CD14-positive monocyte (primary cell): ENCODE measurements around the gene VPS8. TPM values are rescaled to one million over a fixed set of nuclear protein-coding genes. Genes with fewer than 3 reads are reported as not detected.

Experiments
- DNase-seq, 3 donors: peaks; one replicate each; pipeline ENCODE4 v3.0.0-alpha.2; 2011 to 2022
- H2AFZ ChIP-seq: 2 replicates; pipeline ENCODE4 v1.6.0; 2012; ENCODE audit warnings: mild to moderate bottlenecking, low read depth, low read length, inconsistent platforms; ENCODE audit not compliant: insufficient read depth, poor library complexity, severe bottlenecking
- H3K27ac ChIP-seq, 2 donors: 1 replicate in 1 of 2; 2 replicates in 1 of 2; pipeline ENCODE4 v1.5.1; 2012 to 2013; ENCODE audit warnings: low read length in 2 of 2, control low read depth in 1 of 2, inconsistent platforms in 1 of 2, low read depth in 1 of 2, mild to moderate bottlenecking in 1 of 2
- H3K27me3 ChIP-seq, 2 donors: one replicate each; pipeline versions ENCODE4 v1.6.0 to v1.6.1; 2011 to 2013; ENCODE audit warnings: low read length in 2 of 2; ENCODE audit not compliant: control insufficient read depth in 2 of 2, insufficient read depth in 2 of 2
- H3K36me3 ChIP-seq, 2 donors: replicated peaks in 1 of 2; 1 replicate in 1 of 2; 2 replicates in 1 of 2; pipeline versions ENCODE4 v1.5.1 to v1.6.1; 2012 to 2013; ENCODE audit warnings: low read length in 2 of 2, control low read depth in 1 of 2, inconsistent platforms in 1 of 2, mild to moderate bottlenecking in 1 of 2; ENCODE audit not compliant: insufficient read depth in 2 of 2, control insufficient read depth in 1 of 2
- H3K4me1 ChIP-seq, 2 donors: 1 replicate in 1 of 2; 2 replicates in 1 of 2; pipeline versions ENCODE4 v1.5.1 to v1.6.1; 2012 to 2013; ENCODE audit warnings: low read length in 2 of 2, control low read depth in 1 of 2, inconsistent platforms in 1 of 2, mild to moderate bottlenecking in 1 of 2, moderate library complexity in 1 of 2; ENCODE audit not compliant: insufficient read depth in 2 of 2, control insufficient read depth in 1 of 2
- H3K4me2 ChIP-seq: replicated peaks from 2 replicates; pipeline ENCODE3; 2012; ENCODE audit warnings: low read length, moderate library complexity, mild to moderate bottlenecking; ENCODE audit not compliant: poor library complexity, severe bottlenecking; ENCODE audit errors: extremely low read depth
- H3K4me3 ChIP-seq, 3 experiments: fragments of 200-600 bp in 1 of 3; sonication (generic) in 1 of 3; replicated peaks in 1 of 3; 1 replicate in 2 of 3; 2 replicates in 1 of 3; pipeline ENCODE4 v1.5.1; 2011 to 2013; ENCODE audit warnings: low read length in 3 of 3, mild to moderate bottlenecking in 3 of 3, control low read depth in 2 of 3, low read depth in 2 of 3, inconsistent platforms in 1 of 3, moderate library complexity in 1 of 3
- H3K79me2 ChIP-seq: 2 replicates; pipeline ENCODE4 v1.6.0; 2012; ENCODE audit warnings: mild to moderate bottlenecking, control low read depth, inconsistent platforms, low read length, moderate library complexity; ENCODE audit not compliant: insufficient read depth
- H3K9ac ChIP-seq: 2 replicates; pipeline ENCODE4 v1.6.0; 2017; ENCODE audit warnings: low read length, mild to moderate bottlenecking; ENCODE audit not compliant: insufficient read depth, poor library complexity, severe bottlenecking
- H3K9me3 ChIP-seq, 2 donors: replicated peaks in 1 of 2; 1 replicate in 1 of 2; 2 replicates in 1 of 2; pipeline versions ENCODE4 v1.5.1 to v1.6.1; 2012 to 2013; ENCODE audit warnings: low read length in 2 of 2, control low read depth in 1 of 2; ENCODE audit not compliant: control insufficient read depth in 1 of 2, insufficient read depth in 1 of 2
- H4K20me1 ChIP-seq: 2 replicates; pipeline ENCODE4 v1.6.0; 2012; ENCODE audit warnings: mild to moderate bottlenecking, low read length, control low read depth, moderate library complexity; ENCODE audit not compliant: insufficient read depth
- H3K27ac Mint-ChIP-seq, 7 donors: one replicate each; pipeline ENCODE4 v1.8.0; 2020; ENCODE audit warnings: mild to moderate bottlenecking in 7 of 7, mixed read lengths in 7 of 7, moderate library complexity in 6 of 7, inconsistent platforms in 2 of 7
- H3K27me3 Mint-ChIP-seq, 3 donors: one replicate each; pipeline ENCODE4 v1.8.0; 2021 to 2022; ENCODE audit warnings: low read depth in 3 of 3, mild to moderate bottlenecking in 3 of 3, mixed read lengths in 3 of 3, moderate library complexity in 3 of 3, inconsistent platforms in 1 of 3
- H3K36me3 Mint-ChIP-seq, 2 donors: one replicate each; pipeline ENCODE4 v1.8.0; 2020; ENCODE audit warnings: mixed read lengths in 2 of 2, inconsistent platforms in 1 of 2, mild to moderate bottlenecking in 1 of 2
- H3K4me1 Mint-ChIP-seq: one replicate; pipeline ENCODE4 v1.8.0; 2020; ENCODE audit warnings: mild to moderate bottlenecking, mixed read lengths
- H3K4me3 Mint-ChIP-seq, 2 donors: one replicate each; pipeline ENCODE4 v1.8.0; 2020; ENCODE audit warnings: mild to moderate bottlenecking in 2 of 2, mixed read lengths in 2 of 2, moderate library complexity in 1 of 2
- H3K9me3 Mint-ChIP-seq, 7 donors: one replicate each; pipeline ENCODE4 v1.8.0; 2020 to 2022; ENCODE audit warnings: mixed read lengths in 7 of 7, mild to moderate bottlenecking in 6 of 7, moderate library complexity in 6 of 7, inconsistent platforms in 2 of 7
- WGBS: methylation state at CpG from one replicate; pipeline ENCODE4 v1.1.5; 2013; ENCODE audit warnings: missing lambda C conversion rate; ENCODE audit not compliant: insufficient coverage; 5-methylcytosine and 5-hydroxymethylcytosine counted together
- intact Hi-C, 2 donors: fragments of 100-400 bp; cut with micrococcal nuclease; formaldehyde crosslinking; loops; one replicate each; pipeline versions ENCODE4 v1.15.0 to v1.15.1; 2023
- polyA plus RNA-seq, 3 donors: library from polyadenylated mRNA; depleted of rRNA in 1 of 3; unstranded in 2 of 3; stranded (reverse) in 1 of 3; fragments of 300-500 nt in 2 of 3; fragments of >200 nt in 1 of 3; fragmentation: Illumina TruSeq in 2 of 3; gene quantifications; 1 replicate in 2 of 3; 2 replicates in 1 of 3; pipeline ENCODE4 v1.2.3, GENCODE V29; 2012 to 2021
- TF ChIP-seq, protein P1 (sequence below): fragments of 200-600 bp; IDR thresholded peaks from one replicate; pipeline ENCODE4 v1.8.0; 2022; ENCODE audit warnings: antibody characterized with exemption, mild to moderate bottlenecking

The VPS8 gene
- polyA plus RNA-seq, 3 donors, result 22.0 to 42.3 (median 29.2) TPM

GRCh38 chr3:184816614-184817013 lies 4.6 kb downstream of the VPS8 start:
- no peak overlapping the region for H3K4me3 Mint-ChIP-seq
- H3K9ac ChIP-seq, result no peak overlapping the region
- peaks cover 28 to 44% of the 10 kb centered on the region in 2 donors for H3K4me1 ChIP-seq
- no peak overlapping the region for H3K4me2 ChIP-seq
- peaks cover 56% of the 10 kb centered on the region for H3K79me2 ChIP-seq
- intact Hi-C loops, result loop anchor here in 1 of 2 donors (10.0 kb wide), 1 partner anchor 468 kb away; no protein-coding TSS in a partner anchor
- H3K27ac Mint-ChIP-seq, result peak overlapping the region in 3 of 7 donors; percentile 2 to 58 (median 10)
- H3K4me3 ChIP-seq, result no peak overlapping the region
- peaks cover 19% of the 10 kb centered on the region in 2 donors for H3K36me3 Mint-ChIP-seq
- peaks cover 0 to 15% of the 10 kb centered on the region in 2 donors for H3K36me3 ChIP-seq
- H3K27ac ChIP-seq, result no peak overlapping the region
- no peak overlapping the region for H2AFZ ChIP-seq
- WGBS, result 100% methylated on average over 2 of the region's 5 CpGs
- peaks cover 0 to 3% (median 0%) of the 10 kb centered on the region in 7 donors for H3K9me3 Mint-ChIP-seq
- no peaks in the 10 kb centered on the region for H3K27me3 ChIP-seq
- TF ChIP-seq, protein P1, sequence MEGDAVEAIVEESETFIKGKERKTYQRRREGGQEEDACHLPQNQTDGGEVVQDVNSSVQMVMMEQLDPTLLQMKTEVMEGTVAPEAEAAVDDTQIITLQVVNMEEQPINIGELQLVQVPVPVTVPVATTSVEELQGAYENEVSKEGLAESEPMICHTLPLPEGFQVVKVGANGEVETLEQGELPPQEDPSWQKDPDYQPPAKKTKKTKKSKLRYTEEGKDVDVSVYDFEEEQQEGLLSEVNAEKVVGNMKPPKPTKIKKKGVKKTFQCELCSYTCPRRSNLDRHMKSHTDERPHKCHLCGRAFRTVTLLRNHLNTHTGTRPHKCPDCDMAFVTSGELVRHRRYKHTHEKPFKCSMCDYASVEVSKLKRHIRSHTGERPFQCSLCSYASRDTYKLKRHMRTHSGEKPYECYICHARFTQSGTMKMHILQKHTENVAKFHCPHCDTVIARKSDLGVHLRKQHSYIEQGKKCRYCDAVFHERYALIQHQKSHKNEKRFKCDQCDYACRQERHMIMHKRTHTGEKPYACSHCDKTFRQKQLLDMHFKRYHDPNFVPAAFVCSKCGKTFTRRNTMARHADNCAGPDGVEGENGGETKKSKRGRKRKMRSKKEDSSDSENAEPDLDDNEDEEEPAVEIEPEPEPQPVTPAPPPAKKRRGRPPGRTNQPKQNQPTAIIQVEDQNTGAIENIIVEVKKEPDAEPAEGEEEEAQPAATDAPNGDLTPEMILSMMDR, result no peak
- H4K20me1 ChIP-seq, result peaks cover 67% of the 10 kb centered on the region
- H3K9me3 ChIP-seq, result no peaks in the 10 kb centered on the region
- no peak for DNase-seq
- no peaks in the 10 kb centered on the region for H3K27me3 Mint-ChIP-seq
- peaks cover 44% of the 10 kb centered on the region for H3K4me1 Mint-ChIP-seq

GRCh38 chr3:184820525-184820924 lies 8.6 kb downstream of the VPS8 start:
- Mint-ChIP-seq H3K27ac (no peak overlapping the region), H3K36me3 (peaks cover 28 to 33% of the 10 kb centered on the region in 2 donors), H3K27me3 (no peaks in the 10 kb centered on the region), H3K4me1 (peaks cover 16% of the 10 kb centered on the region), H3K4me3 (no peak overlapping the region), H3K9me3 (peaks cover 0 to 3% (median 0%) of the 10 kb centered on the region in 7 donors)
- H2AFZ ChIP-seq, result no peak overlapping the region
- no peak overlapping the region for H3K27ac ChIP-seq
- no peak for DNase-seq
- H3K79me2 ChIP-seq, result peaks cover 26% of the 10 kb centered on the region
- TF ChIP-seq, protein P1, result no peak
- no peak overlapping the region for H3K4me2 ChIP-seq
- peaks cover 4 to 10% of the 10 kb centered on the region in 2 donors for H3K4me1 ChIP-seq
- H4K20me1 ChIP-seq, result peaks cover 67% of the 10 kb centered on the region
- H3K4me3 ChIP-seq, result no peak overlapping the region
- intact Hi-C loops, result no loop called here
- H3K27me3 ChIP-seq, result no peaks in the 10 kb centered on the region
- peaks cover 0 to 30% of the 10 kb centered on the region in 2 donors for H3K36me3 ChIP-seq
- H3K9me3 ChIP-seq, result no peaks in the 10 kb centered on the region
- no peak overlapping the region for H3K9ac ChIP-seq
